ENCODE data around the gene UROD. TPM values are rescaled to one million over a fixed set of nuclear protein-coding genes. Genes with fewer than 3 reads are reported as not detected.

The UROD gene
- total and polyA plus RNA-seq, 10 donors, result 41.5 to 90.9 (median 67.5) TPM

DNA sequence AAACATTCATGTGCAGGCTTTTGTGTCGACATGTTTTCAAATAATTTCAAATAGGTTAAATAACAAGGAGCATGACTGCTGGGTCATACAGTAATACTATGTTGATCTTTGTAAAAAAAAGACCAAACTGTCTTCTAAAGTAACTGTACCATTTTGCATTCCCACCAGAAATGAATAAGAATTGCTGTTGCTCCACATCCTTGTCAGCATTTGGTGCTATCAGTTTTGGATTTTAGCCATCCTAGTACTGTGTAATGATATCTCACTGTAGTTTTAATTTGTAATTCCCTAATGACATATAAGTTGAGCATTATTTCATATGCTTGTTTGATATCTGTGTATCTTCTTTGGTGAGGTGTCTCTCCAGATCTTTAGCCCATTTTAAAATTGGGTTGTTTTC, 11.6 kb downstream of the UROD start:
- intact Hi-C loops (cut with DNase I; ENCODE audit: low total_unique reads), result loop anchor here (5.0 kb wide), 1 partner anchor 184 kb away; the partner anchor contains the start of gene ZSWIM5
- WGBS, 5 donors, result 86 to 98% (median 91%) methylated on average over 1 of the region's 1 CpG
- no peak for DNase-seq
- H3K27me3 ChIP-seq (replicated peaks in 1 of 7), result no peaks in the 10 kb centered on the region
- no peak overlapping the region for H3K4me3 ChIP-seq
- no peaks in the 10 kb centered on the region for H3K36me3 ChIP-seq
- no peaks in the 10 kb centered on the region for H3K4me1 ChIP-seq
- no peak for TF ChIP-seq POLR2AphosphoS5 (IDR thresholded peaks at IDR 0.05)
- no peak for TF ChIP-seq CTCF (IDR thresholded peaks at IDR 0.05 in 8 of 11, conservative IDR thresholded peaks at IDR 0.05 in 3 of 11)
- TF ChIP-seq POLR2A (IDR thresholded peaks at IDR 0.05), result no peak
- no peaks in the 10 kb centered on the region for H3K9me3 ChIP-seq
- H3K27ac ChIP-seq, result no peak overlapping the region

DNA sequence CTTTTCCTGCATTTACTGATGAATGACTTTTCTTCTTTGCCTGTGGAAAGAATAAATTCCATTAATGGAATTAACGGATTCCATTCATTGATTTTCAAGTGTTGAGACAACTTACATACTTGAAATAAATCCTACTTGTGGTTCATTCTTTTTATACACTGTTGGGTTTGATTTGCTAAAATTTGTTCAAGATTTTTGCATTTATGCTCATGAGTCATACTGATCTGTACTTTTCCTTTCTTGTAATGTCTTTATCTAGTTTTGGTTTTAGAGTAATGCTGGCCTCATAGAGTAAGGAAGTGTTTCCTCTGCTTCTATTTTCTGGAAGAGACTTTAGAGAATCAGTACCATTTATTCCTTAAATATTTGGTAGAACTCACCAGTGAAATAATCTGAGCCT, 14.4 kb downstream of the UROD start:
- H3K4me1 ChIP-seq, result no peaks in the 10 kb centered on the region
- H3K27me3 ChIP-seq (replicated peaks in 1 of 7), result no peaks in the 10 kb centered on the region
- intact Hi-C loops (cut with DNase I; ENCODE audit: low total_unique reads), result no loop called here
- H3K9me3 ChIP-seq, result no peaks in the 10 kb centered on the region
- H3K27ac ChIP-seq, result no peak overlapping the region
- DNase-seq, result no peak
- 81 to 93% (median 88%) methylated on average over 1 of the region's 1 CpG for WGBS, 5 donors
- TF ChIP-seq CTCF (IDR thresholded peaks at IDR 0.05 in 8 of 11, conservative IDR thresholded peaks at IDR 0.05 in 3 of 11) (no peak), POLR2AphosphoS5 (IDR thresholded peaks at IDR 0.05) (no peak), POLR2A (IDR thresholded peaks at IDR 0.05) (no peak)
- H3K36me3 ChIP-seq, result no peaks in the 10 kb centered on the region
- no peak overlapping the region for H3K4me3 ChIP-seq

DNA sequence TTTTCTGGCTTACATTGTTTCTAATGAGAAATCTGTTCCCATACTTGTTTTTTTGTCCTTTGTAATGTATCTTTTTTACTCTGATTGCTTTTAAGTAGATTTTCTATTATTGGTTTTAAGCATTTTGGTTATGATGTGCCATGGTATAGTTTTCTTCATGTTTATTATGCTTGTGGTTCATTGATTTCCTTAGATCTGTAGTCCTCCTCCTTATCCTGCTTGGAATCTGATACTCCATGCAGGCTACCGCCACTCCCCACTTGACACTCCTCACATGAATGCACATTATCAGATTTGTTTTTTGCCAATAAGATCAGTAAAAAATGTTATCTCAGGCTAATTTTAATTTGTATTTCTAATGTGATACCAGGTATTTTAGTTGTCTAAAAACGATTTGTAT, 20.8 kb downstream of the UROD start:
- no peak for TF ChIP-seq CTCF (IDR thresholded peaks at IDR 0.05 in 8 of 11, conservative IDR thresholded peaks at IDR 0.05 in 3 of 11)
- TF ChIP-seq POLR2AphosphoS5 (IDR thresholded peaks at IDR 0.05), result no peak
- no peak for TF ChIP-seq POLR2A (IDR thresholded peaks at IDR 0.05)
- H3K4me3 ChIP-seq, result no peak overlapping the region
- H3K36me3 ChIP-seq, result peaks cover 0 to 15% (median 0%) of the 10 kb centered on the region in 6 donors
- H3K4me1 ChIP-seq, result peaks cover 0 to 13% (median 0%) of the 10 kb centered on the region in 6 donors
- no peak overlapping the region for H3K27ac ChIP-seq
- WGBS, 5 donors, result 74 to 82% (median 78%) methylated on average over 2 of the region's 2 CpGs
- no peaks in the 10 kb centered on the region for H3K9me3 ChIP-seq
- intact Hi-C loops (cut with DNase I; ENCODE audit: low total_unique reads), result no loop called here
- no peaks in the 10 kb centered on the region for H3K27me3 ChIP-seq (replicated peaks in 1 of 7)
- DNase-seq, result no peak

DNA sequence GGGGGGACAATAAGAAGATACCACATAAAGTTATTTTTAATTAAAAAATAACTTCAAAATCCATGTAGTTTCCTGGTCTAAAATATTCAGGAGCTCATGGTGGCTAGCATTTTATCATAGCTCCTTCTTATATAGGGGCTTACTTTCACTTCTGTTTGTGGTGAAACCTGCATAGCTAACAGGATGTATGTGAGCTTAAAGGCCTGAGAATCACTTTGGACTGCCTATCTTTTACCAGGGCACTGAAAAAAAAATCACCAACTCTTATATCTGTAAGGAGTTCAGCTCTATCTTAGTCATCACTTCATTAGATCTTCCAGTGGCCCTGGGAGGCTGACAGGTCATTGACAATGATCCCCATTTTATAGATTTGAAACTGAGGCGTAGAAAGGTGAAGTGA, 21.3 kb downstream of the UROD start:
- H3K27me3 ChIP-seq (replicated peaks in 1 of 7), result no peaks in the 10 kb centered on the region
- no peaks in the 10 kb centered on the region for H3K9me3 ChIP-seq
- WGBS, 5 donors, result 89 to 100% (median 98%) methylated on average over 1 of the region's 1 CpG
- H3K4me3 ChIP-seq, result no peak overlapping the region
- TF ChIP-seq POLR2AphosphoS5 (IDR thresholded peaks at IDR 0.05) (no peak), POLR2A (IDR thresholded peaks at IDR 0.05) (no peak), CTCF (IDR thresholded peaks at IDR 0.05 in 8 of 11, conservative IDR thresholded peaks at IDR 0.05 in 3 of 11) (no peak)
- intact Hi-C loops (cut with DNase I; ENCODE audit: low total_unique reads), result no loop called here
- no peak for DNase-seq
- H3K27ac ChIP-seq, result peak overlapping the region in 1 of 8 donors; percentile 4
- H3K36me3 ChIP-seq, result peaks cover 0 to 15% (median 0%) of the 10 kb centered on the region in 6 donors
- H3K4me1 ChIP-seq, result peaks cover 0 to 13% (median 0%) of the 10 kb centered on the region in 6 donors

Measured in spleen (tissue), 11 donors.